HepG2 (cell line): ENCODE data around the gene PRKCZ. TPM values are rescaled to one million over a fixed set of nuclear protein-coding genes. Genes with fewer than 3 reads are reported as not detected.

ENCODE experiments used
- ATAC-seq: fragments of 200-7000 bp; cut with Tn5 transposase; 3 replicates; pipeline ENCODE4 v1.9.1; 2020; ENCODE audit warnings: mild to moderate bottlenecking, moderate library complexity
- BruUV-seq: library from RNA; stranded (reverse); fragments of 400-500 nt; replicated peaks from 2 replicates; lab custom pipeline; 2021; lab: Mats Ljungman, UMichigan
- CTCF ChIA-PET: fragments of 300-600 bp; formaldehyde crosslinking; extraction: SDS; loops from one replicate; lab custom pipeline; 2021; ENCODE audit warnings: low total read pairs, inconsistent platforms, low intra/inter-chr PET ratio; lab: Yijun Ruan, JAX
- POLR2A ChIA-PET: fragments of 350-600 bp; sonication (Branson Sonifier 250); formaldehyde crosslinking; loops from one replicate; lab custom pipeline; 2020; ENCODE audit warnings: antibody characterized with exemption, inconsistent platforms; lab: Yijun Ruan, JAX
- DNase-seq: peaks from one replicate; pipeline ENCODE4 v3.0.0-alpha.2; 2015; ENCODE audit warnings: low spot score
- FAIRE-seq: peaks from 3 replicates; lab custom pipeline; 2011; peaks lifted over from hg19 to GRCh38; lab: Jason Lieb, UNC
- H2AFZ ChIP-seq: one replicate; pipeline ENCODE4 v1.6.1; 2011; ENCODE audit warnings: low read length, inconsistent platforms
- H3K27ac ChIP-seq: fragments of 300-600 bp; 3 replicates; pipeline ENCODE4 v1.8.0; 2011; ENCODE audit warnings: mixed run types, mild to moderate bottlenecking, mixed read lengths, low read length, inconsistent platforms; ENCODE audit not compliant: insufficient read depth; ENCODE audit errors: extremely low read length
- H3K27me3 ChIP-seq, 2 experiments: fragments of 200-600 bp in 1 of 2; 2 replicates in 1 of 2; 3 replicates in 1 of 2; pipeline versions ENCODE4 v1.6.0 to v1.8.0; 2011; ENCODE audit warnings: low read length in 2 of 2, mild to moderate bottlenecking in 2 of 2, moderate library complexity in 2 of 2, inconsistent platforms in 1 of 2; ENCODE audit not compliant: insufficient read depth in 2 of 2, control insufficient read depth in 1 of 2
- H3K36me3 ChIP-seq, 2 experiments: fragments of 200-600 bp in 1 of 2; replicated peaks in 1 of 2; 2 replicates in 1 of 2; 3 replicates in 1 of 2; pipeline versions ENCODE4 v1.5.1 to v1.8.0; 2011; ENCODE audit warnings: low read length in 2 of 2, inconsistent platforms in 1 of 2; ENCODE audit not compliant: insufficient read depth in 2 of 2, control insufficient read depth in 1 of 2
- H3K4me1 ChIP-seq: 2 replicates; pipeline ENCODE4 v1.5.1; 2012; ENCODE audit warnings: low read length, inconsistent platforms; ENCODE audit not compliant: insufficient read depth
- H3K4me2 ChIP-seq: 2 replicates; pipeline ENCODE4 v1.6.0; 2011; ENCODE audit warnings: low read depth, low read length, inconsistent platforms
- H3K4me3 ChIP-seq, 3 experiments: fragments of 200-600 bp in 1 of 3; sonication (generic), shearing (Covaris generic) in 1 of 3; replicated peaks in 1 of 3; 2 replicates each; pipeline ENCODE4 v1.5.1; 2011 to 2016; ENCODE audit warnings: low read length in 3 of 3, inconsistent platforms in 2 of 3, low read depth in 2 of 3, mild to moderate bottlenecking in 2 of 3, control low read depth in 1 of 3, mixed read lengths in 1 of 3; ENCODE audit not compliant: insufficient read depth in 1 of 3
- H3K79me2 ChIP-seq: one replicate; pipeline ENCODE4 v1.6.1; 2011; ENCODE audit warnings: low read length, inconsistent platforms; ENCODE audit not compliant: insufficient read depth
- H3K9ac ChIP-seq: 2 replicates; pipeline ENCODE4 v1.6.0; 2011; ENCODE audit warnings: mild to moderate bottlenecking, low read depth, low read length, inconsistent platforms; ENCODE audit not compliant: insufficient read depth
- H3K9me3 ChIP-seq: 2 replicates; pipeline ENCODE4 v1.5.1; 2012; ENCODE audit warnings: mild to moderate bottlenecking, low read length
- H4K20me1 ChIP-seq: 2 replicates; pipeline ENCODE4 v1.6.0; 2011; ENCODE audit warnings: inconsistent platforms, mild to moderate bottlenecking, low read length, moderate library complexity; ENCODE audit not compliant: insufficient read depth
- ATM ChIP-seq: fragments of 450-650 bp; IDR thresholded peaks from 2 replicates; pipeline ENCODE4 v1.7.1; 2017; ENCODE audit warnings: mild to moderate bottlenecking, borderline replicate concordance
- ZNF253 ChIP-seq: sonication (generic); formaldehyde crosslinking; IDR thresholded peaks from 2 replicates; pipeline ENCODE4 v1.8.0; 2022; ENCODE audit warnings: mild to moderate bottlenecking, missing genetic modification reagents, borderline replicate concordance
- ZNF446 ChIP-seq: sonication (generic); formaldehyde crosslinking; IDR thresholded peaks from 2 replicates; pipeline ENCODE4 v1.5.0; 2020; ENCODE audit warnings: mild to moderate bottlenecking, missing genetic modification reagents
- ZNF512 ChIP-seq: sonication (generic); formaldehyde crosslinking; IDR thresholded peaks from 2 replicates; pipeline ENCODE4 v1.4.0; 2020; ENCODE audit warnings: mild to moderate bottlenecking, missing genetic modification reagents
- WGBS: methylation state at CpG from one replicate; pipeline ENCODE4 v1.1.6; 2017; ENCODE audit warnings: low lambda C conversion rate; 5-methylcytosine and 5-hydroxymethylcytosine counted together
- in situ Hi-C: cut with HindIII; loops from 2 replicates; pipeline ENCODE4 v1.10.0; 2017; ENCODE audit warnings: low pct_unique_long_range_greater_than_20kb; ENCODE audit not compliant: extremely low pct_ligation_motif_present
- intact Hi-C: fragments of 100-400 bp; cut with micrococcal nuclease; formaldehyde crosslinking; loops from one replicate; pipeline ENCODE4 v1.10.0; 2022; ENCODE audit not compliant: unreplicated experiment
- polyA plus RNA-seq, 8 experiments: library from polyadenylated mRNA; depleted of rRNA in 3 of 8; stranded (reverse) in 7 of 8; unstranded in 1 of 8; fragments of >200 nt; fragmentation: Illumina TruSeq in 4 of 8; extraction: Trizol in 4 of 8; gene quantifications; 2 replicates each; pipeline versions ENCODE4 v1.2.1 to v1.2.3, GENCODE V29; 2011 to 2016; ENCODE audit warnings: low read depth in 4 of 8, missing spikeins in 1 of 8, mixed read lengths in 1 of 8; ENCODE audit not compliant: insufficient read depth in 1 of 8
- total RNA-seq, 5 experiments: library from RNA; depleted of rRNA; stranded (reverse); fragments of >200 nt; fragmentation: Illumina TruSeq; extraction: Trizol; gene quantifications; 2 replicates each; pipeline ENCODE4 v1.2.3, GENCODE V29; 2016; ENCODE audit warnings: low read depth in 1 of 5
- TF ChIP-seq, protein P1 (sequence below): sonication (generic); formaldehyde crosslinking; IDR thresholded peaks from 2 replicates; pipeline ENCODE4 v1.5.0; 2020; ENCODE audit warnings: mild to moderate bottlenecking, missing genetic modification reagents, borderline replicate concordance
- TF ChIP-seq, protein P2 (sequence below): sonication (generic); formaldehyde crosslinking; IDR thresholded peaks from one replicate; pipeline ENCODE4 v1.5.1; 2020; ENCODE audit warnings: mild to moderate bottlenecking, missing genetic modification reagents; ENCODE audit errors: not compliant biosample characterization

The PRKCZ gene
- total and polyA plus RNA-seq, 2 of the 13 experiments (the other 11 are each of a cell fraction or from before 2014, with no cell fraction given): 34.7 to 85.2 TPM

GRCh38 chr1:2019172-2019543 lies 31.1 kb upstream of the PRKCZ start, which contains the start of gene GABRD:
Gene GABRD (plus strand): TSS chr1:2019345. CDS start chr1:2019424, 79 bp downstream.
- Histone ChIP-seq H3K4me2 (no peak within 1 kb of the TSS), H3K9me3 (no peaks in the 10 kb centered on the region), H3K9ac (no peak within 1 kb of the TSS), H3K36me3 (no peaks in the 10 kb centered on the region), H3K4me3 (peak within 1 kb of the TSS in 1 of 3 experiments; percentile 16; a peak in 1 of 6 replicates), H3K27ac (no peak within 1 kb of the TSS), H3K4me1 (peaks cover 7% of the 10 kb centered on the region), H3K27me3 (peaks cover 33 to 91% of the 10 kb centered on the region in 2 experiments), H2AFZ (no peak within 1 kb of the TSS), H3K79me2 (no peaks in the 10 kb centered on the region), H4K20me1 (0 out of 2 replicates have a peak, but pooled peaks cover 4% of the 10 kb centered on the region)
- ChIA-PET POLR2A (no interaction called here), CTCF (no interaction called here)
- BruUV-seq: no TSS peak
- intact Hi-C loops (no loop called here), in situ Hi-C loops (no loop called here)
- DNase-seq (no peak), FAIRE-seq (no peak), ATAC-seq (peak; percentile 15; the same call in 1 of the 3 replicates)
- WGBS: 24% methylated on average over 8 of the region's 60 CpGs
- TF ChIP-seq, protein P1, sequence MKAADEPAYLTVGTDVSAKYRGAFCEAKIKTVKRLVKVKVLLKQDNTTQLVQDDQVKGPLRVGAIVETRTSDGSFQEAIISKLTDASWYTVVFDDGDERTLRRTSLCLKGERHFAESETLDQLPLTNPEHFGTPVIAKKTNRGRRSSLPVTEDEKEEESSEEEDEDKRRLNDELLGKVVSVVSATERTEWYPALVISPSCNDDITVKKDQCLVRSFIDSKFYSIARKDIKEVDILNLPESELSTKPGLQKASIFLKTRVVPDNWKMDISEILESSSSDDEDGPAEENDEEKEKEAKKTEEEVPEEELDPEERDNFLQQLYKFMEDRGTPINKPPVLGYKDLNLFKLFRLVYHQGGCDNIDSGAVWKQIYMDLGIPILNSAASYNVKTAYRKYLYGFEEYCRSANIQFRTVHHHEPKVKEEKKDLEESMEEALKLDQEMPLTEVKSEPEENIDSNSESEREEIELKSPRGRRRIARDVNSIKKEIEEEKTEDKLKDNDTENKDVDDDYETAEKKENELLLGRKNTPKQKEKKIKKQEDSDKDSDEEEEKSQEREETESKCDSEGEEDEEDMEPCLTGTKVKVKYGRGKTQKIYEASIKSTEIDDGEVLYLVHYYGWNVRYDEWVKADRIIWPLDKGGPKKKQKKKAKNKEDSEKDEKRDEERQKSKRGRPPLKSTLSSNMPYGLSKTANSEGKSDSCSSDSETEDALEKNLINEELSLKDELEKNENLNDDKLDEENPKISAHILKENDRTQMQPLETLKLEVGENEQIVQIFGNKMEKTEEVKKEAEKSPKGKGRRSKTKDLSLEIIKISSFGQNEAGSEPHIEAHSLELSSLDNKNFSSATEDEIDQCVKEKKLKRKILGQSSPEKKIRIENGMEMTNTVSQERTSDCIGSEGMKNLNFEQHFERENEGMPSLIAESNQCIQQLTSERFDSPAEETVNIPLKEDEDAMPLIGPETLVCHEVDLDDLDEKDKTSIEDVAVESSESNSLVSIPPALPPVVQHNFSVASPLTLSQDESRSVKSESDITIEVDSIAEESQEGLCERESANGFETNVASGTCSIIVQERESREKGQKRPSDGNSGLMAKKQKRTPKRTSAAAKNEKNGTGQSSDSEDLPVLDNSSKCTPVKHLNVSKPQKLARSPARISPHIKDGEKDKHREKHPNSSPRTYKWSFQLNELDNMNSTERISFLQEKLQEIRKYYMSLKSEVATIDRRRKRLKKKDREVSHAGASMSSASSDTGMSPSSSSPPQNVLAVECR: no peak
- no peak for TF ChIP-seq ZNF446 (CRISPR knock-in tag)
- TF ChIP-seq, protein P2, sequence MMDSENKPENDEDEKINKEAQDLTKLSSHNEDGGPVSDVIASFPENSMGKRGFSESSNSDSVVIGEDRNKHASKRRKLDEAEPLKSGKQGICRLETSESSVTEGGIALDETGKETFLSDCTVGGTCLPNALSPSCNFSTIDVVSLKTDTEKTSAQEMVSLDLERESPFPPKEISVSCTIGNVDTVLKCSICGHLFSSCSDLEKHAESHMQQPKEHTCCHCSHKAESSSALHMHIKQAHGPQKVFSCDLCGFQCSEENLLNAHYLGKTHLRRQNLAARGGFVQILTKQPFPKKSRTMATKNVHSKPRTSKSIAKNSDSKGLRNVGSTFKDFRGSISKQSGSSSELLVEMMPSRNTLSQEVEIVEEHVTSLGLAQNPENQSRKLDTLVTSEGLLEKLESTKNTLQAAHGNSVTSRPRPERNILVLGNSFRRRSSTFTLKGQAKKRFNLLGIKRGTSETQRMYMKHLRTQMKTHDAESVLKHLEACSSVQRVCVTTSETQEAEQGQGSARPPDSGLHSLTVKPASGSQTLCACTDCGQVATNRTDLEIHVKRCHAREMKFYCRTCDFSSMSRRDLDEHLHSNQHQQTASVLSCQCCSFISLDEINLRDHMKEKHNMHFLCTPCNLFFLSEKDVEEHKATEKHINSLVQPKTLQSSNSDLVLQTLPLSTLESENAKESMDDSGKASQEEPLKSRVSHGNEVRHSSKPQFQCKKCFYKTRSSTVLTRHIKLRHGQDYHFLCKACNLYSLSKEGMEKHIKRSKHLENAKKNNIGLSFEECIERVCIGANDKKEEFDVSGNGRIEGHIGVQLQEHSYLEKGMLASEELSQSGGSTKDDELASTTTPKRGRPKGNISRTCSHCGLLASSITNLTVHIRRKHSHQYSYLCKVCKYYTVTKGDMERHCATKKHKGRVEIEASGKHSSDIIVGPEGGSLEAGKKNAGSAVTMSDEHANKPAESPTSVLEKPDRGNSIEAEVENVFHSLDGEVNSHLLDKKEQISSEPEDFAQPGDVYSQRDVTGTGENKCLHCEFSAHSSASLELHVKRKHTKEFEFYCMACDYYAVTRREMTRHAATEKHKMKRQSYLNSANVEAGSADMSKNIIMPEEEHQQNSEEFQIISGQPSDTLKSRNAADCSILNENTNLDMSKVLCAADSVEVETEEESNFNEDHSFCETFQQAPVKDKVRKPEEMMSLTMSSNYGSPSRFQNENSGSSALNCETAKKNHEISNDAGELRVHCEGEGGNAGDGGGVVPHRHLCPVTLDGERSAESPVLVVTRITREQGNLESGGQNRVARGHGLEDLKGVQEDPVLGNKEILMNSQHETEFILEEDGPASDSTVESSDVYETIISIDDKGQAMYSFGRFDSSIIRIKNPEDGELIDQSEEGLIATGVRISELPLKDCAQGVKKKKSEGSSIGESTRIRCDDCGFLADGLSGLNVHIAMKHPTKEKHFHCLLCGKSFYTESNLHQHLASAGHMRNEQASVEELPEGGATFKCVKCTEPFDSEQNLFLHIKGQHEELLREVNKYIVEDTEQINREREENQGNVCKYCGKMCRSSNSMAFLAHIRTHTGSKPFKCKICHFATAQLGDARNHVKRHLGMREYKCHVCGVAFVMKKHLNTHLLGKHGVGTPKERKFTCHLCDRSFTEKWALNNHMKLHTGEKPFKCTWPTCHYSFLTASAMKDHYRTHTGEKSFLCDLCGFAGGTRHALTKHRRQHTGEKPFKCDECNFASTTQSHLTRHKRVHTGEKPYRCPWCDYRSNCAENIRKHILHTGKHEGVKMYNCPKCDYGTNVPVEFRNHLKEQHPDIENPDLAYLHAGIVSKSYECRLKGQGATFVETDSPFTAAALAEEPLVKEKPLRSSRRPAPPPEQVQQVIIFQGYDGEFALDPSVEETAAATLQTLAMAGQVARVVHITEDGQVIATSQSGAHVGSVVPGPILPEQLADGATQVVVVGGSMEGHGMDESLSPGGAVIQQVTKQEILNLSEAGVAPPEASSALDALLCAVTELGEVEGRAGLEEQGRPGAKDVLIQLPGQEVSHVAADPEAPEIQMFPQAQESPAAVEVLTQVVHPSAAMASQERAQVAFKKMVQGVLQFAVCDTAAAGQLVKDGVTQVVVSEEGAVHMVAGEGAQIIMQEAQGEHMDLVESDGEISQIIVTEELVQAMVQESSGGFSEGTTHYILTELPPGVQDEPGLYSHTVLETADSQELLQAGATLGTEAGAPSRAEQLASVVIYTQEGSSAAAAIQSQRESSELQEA (CRISPR knock-in tag): no peak
- no peak for TF ChIP-seq ZNF253 (CRISPR knock-in tag)
- TF ChIP-seq ZNF512 (CRISPR knock-in tag): no peak
- TF ChIP-seq ATM: no peak
